ENCODE data around the gene DOP1A. TPM values are rescaled to one million over a fixed set of nuclear protein-coding genes. Genes with fewer than 3 reads are reported as not detected.

DOP1A gene
- total RNA-seq, 1 experiment from 2014 or later, result 17.0 TPM

DNA sequence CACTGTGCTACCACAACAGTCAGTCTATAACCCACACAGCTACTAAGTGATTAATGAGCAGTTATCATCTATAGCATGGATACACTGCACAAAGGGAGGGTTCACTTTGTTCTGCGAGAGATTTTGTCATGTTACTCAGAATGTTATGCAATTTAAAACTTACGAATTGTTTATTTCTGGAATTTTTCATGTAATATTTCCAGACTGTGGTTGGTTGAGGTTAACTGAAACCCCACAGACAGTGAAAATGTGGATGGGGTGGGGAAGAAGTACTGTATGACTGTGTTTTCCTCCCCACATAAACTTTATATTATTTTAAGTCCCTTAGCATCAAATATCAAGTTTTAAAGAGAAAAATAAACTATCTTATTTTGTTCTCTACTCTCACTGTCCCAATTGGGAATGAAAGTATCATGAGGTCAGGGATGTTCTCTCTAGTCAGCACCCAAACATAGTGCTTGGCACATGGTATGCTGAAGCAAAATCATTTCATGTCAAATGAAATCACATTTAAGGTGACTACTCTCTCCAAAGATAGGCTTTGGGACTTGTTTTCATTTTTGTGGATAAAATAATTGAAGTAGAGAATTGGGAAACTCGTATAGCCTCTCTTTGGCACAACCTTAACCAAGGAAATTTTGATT is 25.4 kb downstream of the DOP1A start:
- Histone ChIP-seq H3K4me2 (ENCODE audit: insufficient read depth, insufficient read length, low read length) (no peak overlapping the region), H3K9me3 (ENCODE audit: control insufficient read depth, low read depth, low read length) (no peaks in the 10 kb centered on the region), H2BK20ac (ENCODE audit: low read depth, low read length, poor library complexity, severe bottlenecking) (no peak overlapping the region), H3K4me1 (ENCODE audit: insufficient read depth, low read length) (no peaks in the 10 kb centered on the region), H3K9ac (ENCODE audit: extremely low read depth, insufficient read length, low read length) (no peak overlapping the region), H3K23me2 (ENCODE audit: insufficient read length, low read depth, low read length, poor library complexity, severe bottlenecking) (no peaks in the 10 kb centered on the region), H3K56ac (ENCODE audit: insufficient read length, low read depth, low read length) (no peak overlapping the region), H3K23ac (ENCODE audit: insufficient read length, low read depth, low read length) (no peak overlapping the region), H2BK5ac (ENCODE audit: insufficient read length, low read length) (no peak overlapping the region), H4K91ac (ENCODE audit: insufficient read length, low read depth, low read length) (no peak overlapping the region), H4K5ac (ENCODE audit: insufficient read length, low read depth, low read length) (no peak overlapping the region), H3K14ac (ENCODE audit: insufficient read depth, low read length) (no peak overlapping the region), H2AK5ac (ENCODE audit: insufficient read length, low read length) (no peak overlapping the region), H3K18ac (ENCODE audit: insufficient read length, low read depth, low read length) (no peak overlapping the region), H2AFZ (ENCODE audit: low read length) (no peak overlapping the region), H4K20me1 (ENCODE audit: control insufficient read depth, insufficient read depth, insufficient read length) (no peaks in the 10 kb centered on the region), H3T11ph (ENCODE audit: low read length) (no peak overlapping the region), H2BK120ac (ENCODE audit: low read depth, low read length, poor library complexity, severe bottlenecking) (no peak overlapping the region), H3K27ac (ENCODE audit: insufficient read length, low read depth, low read length) (no peak overlapping the region), H2BK12ac (ENCODE audit: insufficient read length, low read depth, low read length) (no peak overlapping the region), H2BK15ac (ENCODE audit: low read depth, low read length) (no peak overlapping the region), H3K4ac (ENCODE audit: low read depth, low read length) (no peak overlapping the region), H3K27me3 (ENCODE audit: insufficient read depth, low read length) (no peaks in the 10 kb centered on the region), H4K8ac (replicated peaks; ENCODE audit: insufficient read length, low read depth, low read length) (no peak overlapping the region), H3K79me2 (ENCODE audit: insufficient read depth, low read length) (no peaks in the 10 kb centered on the region), H3K79me1 (ENCODE audit: insufficient read depth, low read depth, low read length, poor library complexity, severe bottlenecking) (no peaks in the 10 kb centered on the region)
- H3K36me3 Mint-ChIP-seq (ENCODE audit: insufficient read depth in 1 of 3, low read depth in 3 of 3), result peaks cover 0 to 4% (median 3%) of the 10 kb centered on the region in 3 experiments; a peak in 1 of 7 replicates
- H3K9me3 Mint-ChIP-seq, result no peaks in the 10 kb centered on the region
- H3K27ac Mint-ChIP-seq, result no peak overlapping the region; a peak in 1 of 7 replicates
- H3K4me1 Mint-ChIP-seq, result no peaks in the 10 kb centered on the region
- no peak for DNase-seq
- H3K27me3 Mint-ChIP-seq (ENCODE audit: low read depth), result no peaks in the 10 kb centered on the region
- no CpG with 5 or more reads among the region's 3 CpGs for WGBS (ENCODE audit: extremely low coverage, insufficient read length, low lambda C conversion rate)
- TF ChIP-seq, protein P1, sequence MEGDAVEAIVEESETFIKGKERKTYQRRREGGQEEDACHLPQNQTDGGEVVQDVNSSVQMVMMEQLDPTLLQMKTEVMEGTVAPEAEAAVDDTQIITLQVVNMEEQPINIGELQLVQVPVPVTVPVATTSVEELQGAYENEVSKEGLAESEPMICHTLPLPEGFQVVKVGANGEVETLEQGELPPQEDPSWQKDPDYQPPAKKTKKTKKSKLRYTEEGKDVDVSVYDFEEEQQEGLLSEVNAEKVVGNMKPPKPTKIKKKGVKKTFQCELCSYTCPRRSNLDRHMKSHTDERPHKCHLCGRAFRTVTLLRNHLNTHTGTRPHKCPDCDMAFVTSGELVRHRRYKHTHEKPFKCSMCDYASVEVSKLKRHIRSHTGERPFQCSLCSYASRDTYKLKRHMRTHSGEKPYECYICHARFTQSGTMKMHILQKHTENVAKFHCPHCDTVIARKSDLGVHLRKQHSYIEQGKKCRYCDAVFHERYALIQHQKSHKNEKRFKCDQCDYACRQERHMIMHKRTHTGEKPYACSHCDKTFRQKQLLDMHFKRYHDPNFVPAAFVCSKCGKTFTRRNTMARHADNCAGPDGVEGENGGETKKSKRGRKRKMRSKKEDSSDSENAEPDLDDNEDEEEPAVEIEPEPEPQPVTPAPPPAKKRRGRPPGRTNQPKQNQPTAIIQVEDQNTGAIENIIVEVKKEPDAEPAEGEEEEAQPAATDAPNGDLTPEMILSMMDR (conservative IDR thresholded peaks at IDR 0.05), result no peak
- no peak overlapping the region for H3K4me3 Mint-ChIP-seq

All from H9 (cell line).